HepG2 (cell line): ENCODE measurements around the gene TMEM135. TPM values are rescaled to one million over a fixed set of nuclear protein-coding genes. Genes with fewer than 3 reads are reported as not detected.

Experiments
- BCL6 ChIP-seq: IDR thresholded peaks from 2 replicates; pipeline ENCODE4 v1.6.1; 2016; ENCODE audit warnings: missing genetic modification reagents, missing compliant biosample characterization
- HNF4A ChIP-seq: sonication (generic); formaldehyde crosslinking; IDR thresholded peaks from 2 replicates; pipeline ENCODE4 v1.4.0; 2020; ENCODE audit warnings: missing genetic modification reagents
- RCOR2 ChIP-seq: IDR thresholded peaks from 2 replicates; pipeline ENCODE4 v1.6.1; 2016; ENCODE audit warnings: missing biosample characterization, missing genetic modification reagents
- SALL1 ChIP-seq: sonication (generic); formaldehyde crosslinking; IDR thresholded peaks from 2 replicates; pipeline ENCODE4 v1.8.0; 2022; ENCODE audit warnings: mild to moderate bottlenecking, missing genetic modification reagents
- STAT5B ChIP-seq: sonication (generic); formaldehyde crosslinking; IDR thresholded peaks from 2 replicates; pipeline ENCODE4 v1.4.0; 2020; ENCODE audit warnings: missing genetic modification reagents
- ZNF629 ChIP-seq: sonication (generic); formaldehyde crosslinking; conservative IDR thresholded peaks from 2 replicates; pipeline ENCODE4 v1.5.0; 2020; ENCODE audit warnings: missing genetic modification reagents
- ZNF674 ChIP-seq: sonication (generic); formaldehyde crosslinking; IDR thresholded peaks from 2 replicates; pipeline ENCODE4 v1.5.0; 2020; ENCODE audit warnings: low read depth, mild to moderate bottlenecking, missing genetic modification reagents
- ZNF878 ChIP-seq: sonication (generic); formaldehyde crosslinking; IDR thresholded peaks from 2 replicates; pipeline ENCODE4 v1.8.1; 2023; ENCODE audit warnings: mild to moderate bottlenecking, missing genetic modification reagents, moderate library complexity
- polyA plus RNA-seq, 8 experiments: library from polyadenylated mRNA; depleted of rRNA in 3 of 8; stranded (reverse) in 7 of 8; unstranded in 1 of 8; fragments of >200 nt; fragmentation: Illumina TruSeq in 4 of 8; extraction: Trizol in 4 of 8; gene quantifications; 2 replicates each; pipeline versions ENCODE4 v1.2.1 to v1.2.3, GENCODE V29; 2011 to 2016; ENCODE audit warnings: low read depth in 4 of 8, missing spikeins in 1 of 8, mixed read lengths in 1 of 8; ENCODE audit not compliant: insufficient read depth in 1 of 8
- total RNA-seq, 5 experiments: library from RNA; depleted of rRNA; stranded (reverse); fragments of >200 nt; fragmentation: Illumina TruSeq; extraction: Trizol; gene quantifications; 2 replicates each; pipeline ENCODE4 v1.2.3, GENCODE V29; 2016; ENCODE audit warnings: low read depth in 1 of 5
- TF ChIP-seq, protein P1 (sequence below): IDR thresholded peaks from 2 replicates; pipeline ENCODE4 v1.6.1; 2016; ENCODE audit warnings: low read depth, borderline replicate concordance
- TF ChIP-seq, protein P2 (sequence below): sonication (generic); formaldehyde crosslinking; IDR thresholded peaks from 2 replicates; pipeline ENCODE4 v1.4.0; 2020; ENCODE audit warnings: missing genetic modification reagents
- TF ChIP-seq, protein P3 (sequence below): sonication (generic); formaldehyde crosslinking; IDR thresholded peaks from 2 replicates; pipeline ENCODE4 v1.4.0; 2020; ENCODE audit warnings: missing genetic modification reagents, borderline replicate concordance

The TMEM135 gene
- total and polyA plus RNA-seq, 2 of the 13 experiments (the other 11 are each of a cell fraction or from before 2014, with no cell fraction given), result 36.6 to 88.9 TPM

DNA sequence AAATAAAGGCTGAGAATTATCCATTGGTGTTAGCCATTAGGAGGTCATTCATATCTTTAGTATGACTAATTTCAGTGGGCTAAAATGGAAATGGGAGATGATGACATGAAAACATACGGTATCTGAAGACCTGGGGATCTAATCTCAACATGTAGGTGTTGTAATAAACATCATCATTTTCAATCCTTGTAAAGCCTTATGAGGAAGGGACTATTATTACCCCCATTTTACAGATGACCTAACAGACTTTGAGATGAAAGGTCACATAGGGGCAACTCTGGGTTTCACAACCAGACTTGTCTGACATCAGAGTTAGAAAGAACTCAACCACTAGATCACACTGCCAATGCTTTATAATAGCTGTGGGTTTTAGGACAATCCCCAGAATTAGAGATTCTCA lies 34.8 kb upstream of the TMEM135 start (continued):
- TF ChIP-seq ZNF674 (no peak), BCL6 (0 out of 2 replicates have a peak, but pooled peaks have one; percentile 20), ZNF629 (peak; percentile 90), ZNF878 (CRISPR knock-in tag) (no peak), SALL1 (CRISPR knock-in tag) (no peak), HNF4A (CRISPR knock-in tag) (peak; percentile 43; the same call in 1 of the 2 replicates), STAT5B (CRISPR knock-in tag) (no peak), RCOR2 (peak; percentile 62; the same call in 1 of the 2 replicates)
- TF ChIP-seq, protein P1, sequence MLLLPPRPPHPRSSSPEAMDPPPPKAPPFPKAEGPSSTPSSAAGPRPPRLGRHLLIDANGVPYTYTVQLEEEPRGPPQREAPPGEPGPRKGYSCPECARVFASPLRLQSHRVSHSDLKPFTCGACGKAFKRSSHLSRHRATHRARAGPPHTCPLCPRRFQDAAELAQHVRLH (CRISPR knock-in tag), result no peak
- TF ChIP-seq, protein P2, sequence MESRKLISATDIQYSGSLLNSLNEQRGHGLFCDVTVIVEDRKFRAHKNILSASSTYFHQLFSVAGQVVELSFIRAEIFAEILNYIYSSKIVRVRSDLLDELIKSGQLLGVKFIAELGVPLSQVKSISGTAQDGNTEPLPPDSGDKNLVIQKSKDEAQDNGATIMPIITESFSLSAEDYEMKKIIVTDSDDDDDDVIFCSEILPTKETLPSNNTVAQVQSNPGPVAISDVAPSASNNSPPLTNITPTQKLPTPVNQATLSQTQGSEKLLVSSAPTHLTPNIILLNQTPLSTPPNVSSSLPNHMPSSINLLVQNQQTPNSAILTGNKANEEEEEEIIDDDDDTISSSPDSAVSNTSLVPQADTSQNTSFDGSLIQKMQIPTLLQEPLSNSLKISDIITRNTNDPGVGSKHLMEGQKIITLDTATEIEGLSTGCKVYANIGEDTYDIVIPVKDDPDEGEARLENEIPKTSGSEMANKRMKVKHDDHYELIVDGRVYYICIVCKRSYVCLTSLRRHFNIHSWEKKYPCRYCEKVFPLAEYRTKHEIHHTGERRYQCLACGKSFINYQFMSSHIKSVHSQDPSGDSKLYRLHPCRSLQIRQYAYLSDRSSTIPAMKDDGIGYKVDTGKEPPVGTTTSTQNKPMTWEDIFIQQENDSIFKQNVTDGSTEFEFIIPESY (CRISPR knock-in tag), result no peak
- TF ChIP-seq, protein P3, sequence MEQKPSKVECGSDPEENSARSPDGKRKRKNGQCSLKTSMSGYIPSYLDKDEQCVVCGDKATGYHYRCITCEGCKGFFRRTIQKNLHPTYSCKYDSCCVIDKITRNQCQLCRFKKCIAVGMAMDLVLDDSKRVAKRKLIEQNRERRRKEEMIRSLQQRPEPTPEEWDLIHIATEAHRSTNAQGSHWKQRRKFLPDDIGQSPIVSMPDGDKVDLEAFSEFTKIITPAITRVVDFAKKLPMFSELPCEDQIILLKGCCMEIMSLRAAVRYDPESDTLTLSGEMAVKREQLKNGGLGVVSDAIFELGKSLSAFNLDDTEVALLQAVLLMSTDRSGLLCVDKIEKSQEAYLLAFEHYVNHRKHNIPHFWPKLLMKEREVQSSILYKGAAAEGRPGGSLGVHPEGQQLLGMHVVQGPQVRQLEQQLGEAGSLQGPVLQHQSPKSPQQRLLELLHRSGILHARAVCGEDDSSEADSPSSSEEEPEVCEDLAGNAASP (CRISPR knock-in tag), result peak; percentile 59; the same call in 1 of the 2 replicates
